Measurements from ENCODE around the gene ERO1B. TPM values are rescaled to one million over a fixed set of nuclear protein-coding genes. Genes with fewer than 3 reads are reported as not detected.

Gene ERO1B
- total and polyA plus RNA-seq, 2 of the 13 experiments (the other 11 are each of a cell fraction or from before 2014, with no cell fraction given) = 1.6 to 2.1 TPM

GRCh38 chr1:236251587-236251986, 30.2 kb downstream of the ERO1B start (continued):
- TF ChIP-seq SOX13 (IDR thresholded peaks at IDR 0.05) (no peak), SOX13 (CRISPR knock-in tag; conservative IDR thresholded peaks at IDR 0.05 in 1 of 2, IDR thresholded peaks at IDR 0.05 in 1 of 2) (no peak), LBX2 (CRISPR knock-in tag; IDR thresholded peaks at IDR 0.05; ENCODE audit: borderline replicate concordance) (no peak), ZNF343 (CRISPR knock-in tag; IDR thresholded peaks at IDR 0.05) (no peak)

GRCh38 chr1:236247286-236247685, 34.5 kb downstream of the ERO1B start:
- no peak overlapping the region for H3K27ac ChIP-seq (ENCODE audit: extremely low read length, insufficient read depth, low read length)
- H3K36me3 ChIP-seq (replicated peaks in 1 of 2; ENCODE audit: control insufficient read depth in 1 of 2, insufficient read depth in 2 of 2, low read length in 2 of 2) = no peaks in the 10 kb centered on the region
- H3K27me3 ChIP-seq (ENCODE audit: control insufficient read depth in 1 of 2, insufficient read depth in 2 of 2, low read length in 2 of 2) = no peaks in the 10 kb centered on the region; a peak in 1 of 5 replicates
- intact Hi-C loops (cut with micrococcal nuclease; ENCODE audit: unreplicated experiment) (no loop called here), in situ Hi-C loops (cut with HindIII; ENCODE audit: extremely low pct_ligation_motif_present, low pct_unique_long_range_greater_than_20kb) (no loop called here)
- H3K4me2 ChIP-seq (ENCODE audit: low read depth, low read length) = no peak overlapping the region
- POLR2A ChIA-PET = no interaction called here
- no peak for DNase-seq (ENCODE audit: low spot score)
- no peak overlapping the region for H3K9ac ChIP-seq (ENCODE audit: insufficient read depth, low read depth, low read length)
- no peaks in the 10 kb centered on the region for H3K4me1 ChIP-seq (ENCODE audit: insufficient read depth, low read length)
- 91% methylated on average over 3 of the region's 3 CpGs for WGBS (ENCODE audit: low lambda C conversion rate)
- no peak overlapping the region for H2AFZ ChIP-seq (ENCODE audit: low read length)
- no peaks in the 10 kb centered on the region for H3K79me2 ChIP-seq (ENCODE audit: insufficient read depth, low read length)
- CTCF ChIA-PET (ENCODE audit: low intra/inter-chr PET ratio, low total read pairs) = no interaction called here
- H4K20me1 ChIP-seq (ENCODE audit: insufficient read depth, low read length) = no peaks in the 10 kb centered on the region
- no peak for FAIRE-seq
- H3K4me3 ChIP-seq (replicated peaks in 1 of 3; ENCODE audit: insufficient read depth in 1 of 3, low read depth in 2 of 3, low read length in 3 of 3) = no peak overlapping the region
- no peak for ATAC-seq
- no TSS peak for BruUV-seq (replicated peaks)
- no peaks in the 10 kb centered on the region for H3K9me3 ChIP-seq (ENCODE audit: low read length)
- TF ChIP-seq ZNF431 (CRISPR knock-in tag; IDR thresholded peaks at IDR 0.05; ENCODE audit: borderline replicate concordance, low read depth) (no peak), NFE2 (CRISPR knock-in tag; IDR thresholded peaks at IDR 0.05) (no peak), SRSF1 (optimal IDR thresholded peaks at IDR 0.05; ENCODE audit: low read depth, low read length) (no peak), SRF (IDR thresholded peaks at IDR 0.05; ENCODE audit: low read depth, low read length) (no peak), RFXANK (CRISPR knock-in tag; IDR thresholded peaks at IDR 0.05) (no peak), ZNF563 (CRISPR knock-in tag; IDR thresholded peaks at IDR 0.05) (no peak), ELK4 (CRISPR knock-in tag; IDR thresholded peaks at IDR 0.05; ENCODE audit: borderline replicate concordance) (no peak), RAD21 (CRISPR knock-in tag; IDR thresholded peaks at IDR 0.05) (no peak), SKI (IDR thresholded peaks at IDR 0.05; ENCODE audit: partially characterized antibody) (no peak), CENPBD1 (CRISPR knock-in tag; IDR thresholded peaks at IDR 0.05; ENCODE audit: borderline replicate concordance, low read depth) (no peak), SYNCRIP (IDR thresholded peaks at IDR 0.05; ENCODE audit: insufficient read depth, low read depth, low read length) (no peak), STAT6 (CRISPR knock-in tag; IDR thresholded peaks at IDR 0.05; ENCODE audit: borderline replicate concordance) (no peak), PITX1 (CRISPR knock-in tag; IDR thresholded peaks at IDR 0.05) (no peak), MXD1 (CRISPR knock-in tag; IDR thresholded peaks at IDR 0.05) (no peak), ZNF441 (CRISPR knock-in tag; IDR thresholded peaks at IDR 0.05; ENCODE audit: borderline replicate concordance) (no peak), ZNF264 (CRISPR knock-in tag; IDR thresholded peaks at IDR 0.05) (no peak), PAF1 (CRISPR knock-in tag; IDR thresholded peaks at IDR 0.05) (no peak)
